HG03442 (cell line): Measurements from ENCODE around the gene DPF1.

Experiments
- ATAC-seq: cut with Tn5 transposase; IDR thresholded peaks from one replicate; pipeline ENCODE4 v1.9.1; 2021; ENCODE audit warnings: mild to moderate bottlenecking, moderate library complexity; ENCODE audit not compliant: unreplicated experiment

Gene DPF1

DNA sequence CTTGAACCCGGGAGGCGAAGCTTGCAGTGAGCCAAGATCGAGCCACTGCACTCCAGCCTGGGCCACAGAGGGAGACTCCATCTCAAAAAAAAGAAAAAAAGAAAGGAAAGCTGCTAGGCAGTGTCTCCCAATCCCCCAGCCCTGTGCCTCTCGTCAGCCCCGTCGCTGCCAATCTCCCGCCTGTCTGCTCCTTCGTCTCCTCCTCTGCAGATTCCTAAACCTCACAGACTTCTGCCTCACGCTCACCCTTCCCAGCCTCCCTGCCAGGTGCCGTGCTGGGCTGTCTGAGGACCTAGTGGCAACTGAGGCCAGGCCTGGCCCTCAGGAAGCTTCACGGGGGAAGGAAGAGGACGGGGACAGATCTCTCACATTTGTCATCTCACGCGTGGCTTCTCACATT lies 21.5 kb downstream of the DPF1 start:
- ATAC-seq = no peak

DNA sequence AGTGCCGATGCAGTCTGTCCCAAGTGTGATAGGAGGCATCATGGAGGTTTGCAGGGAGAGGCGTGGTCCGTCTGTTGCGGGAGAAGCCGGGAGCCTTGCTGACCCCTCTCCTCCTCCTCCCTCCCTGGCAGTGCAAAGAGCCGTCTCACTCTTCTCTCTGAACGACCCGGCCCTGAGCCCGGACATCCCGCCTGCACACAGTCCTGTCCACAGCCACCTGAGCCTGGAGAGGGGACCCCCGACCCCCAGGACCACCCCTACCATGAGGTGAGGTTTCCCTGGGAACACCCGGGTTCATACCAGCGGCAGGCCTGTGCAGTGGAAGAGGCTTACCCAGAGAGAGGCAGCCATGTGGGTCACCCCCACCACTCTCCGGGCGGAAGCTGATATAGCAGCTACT lies 22.3 kb downstream of the DPF1 start:
- no peak for ATAC-seq

DNA sequence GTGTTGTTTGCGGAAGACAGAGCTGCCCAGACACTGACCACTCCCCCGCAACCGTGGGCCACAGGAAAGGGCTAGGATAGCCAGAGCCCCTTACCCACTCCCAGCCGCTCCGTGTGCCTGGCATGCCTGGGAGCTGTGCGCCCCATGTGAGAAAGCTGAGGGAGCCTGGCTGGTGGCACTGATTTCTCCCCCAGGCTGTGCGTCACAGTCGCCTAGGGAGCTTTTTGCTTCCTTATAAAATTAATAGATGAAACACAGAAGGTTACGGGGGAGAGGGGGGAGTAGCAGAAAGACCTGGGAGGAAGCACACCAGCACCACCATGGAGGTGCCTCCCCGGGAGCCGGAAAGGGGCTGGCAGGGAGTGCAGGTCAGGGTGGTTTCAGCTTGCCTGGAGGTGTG lies 24.7 kb downstream of the DPF1 start:
- ATAC-seq = no peak

DNA sequence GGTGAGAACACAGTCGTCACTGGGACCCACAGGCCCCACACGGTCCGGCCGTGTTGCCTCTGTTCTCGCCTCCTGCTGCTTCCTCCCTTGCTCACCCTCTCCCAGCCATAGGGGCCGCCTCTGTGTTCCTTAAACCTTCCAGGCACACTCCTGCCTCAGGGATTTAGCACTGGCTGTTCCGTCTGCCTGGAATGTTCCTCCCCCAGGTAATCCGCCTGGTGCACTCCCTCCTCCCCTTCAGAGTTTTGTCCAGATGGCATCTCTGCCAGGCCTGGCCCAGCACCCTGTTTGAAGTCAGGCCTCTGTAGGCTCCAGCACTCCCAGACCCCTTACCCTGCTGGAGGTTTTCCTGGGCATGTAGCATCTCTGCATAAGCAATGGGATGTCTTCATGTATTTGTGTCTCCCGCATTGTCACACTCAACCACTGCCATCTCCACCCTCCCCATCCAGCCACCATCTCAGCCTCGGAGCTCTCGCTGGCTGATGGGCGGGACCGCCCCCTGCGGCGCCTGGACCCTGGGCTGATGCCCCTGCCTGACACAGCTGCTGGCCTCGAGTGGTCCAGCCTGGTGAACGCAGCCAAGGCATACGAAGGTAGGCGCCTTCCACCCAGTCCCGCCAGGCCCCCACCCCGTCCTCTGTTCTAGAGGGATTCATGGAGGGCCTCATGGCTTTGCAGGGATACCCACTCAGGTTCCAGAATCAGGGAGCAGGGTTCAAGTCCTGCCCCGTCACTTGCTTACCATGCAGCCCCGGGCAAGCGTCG lies 25.9 kb downstream of the DPF1 start:
- ATAC-seq = no peak

DNA sequence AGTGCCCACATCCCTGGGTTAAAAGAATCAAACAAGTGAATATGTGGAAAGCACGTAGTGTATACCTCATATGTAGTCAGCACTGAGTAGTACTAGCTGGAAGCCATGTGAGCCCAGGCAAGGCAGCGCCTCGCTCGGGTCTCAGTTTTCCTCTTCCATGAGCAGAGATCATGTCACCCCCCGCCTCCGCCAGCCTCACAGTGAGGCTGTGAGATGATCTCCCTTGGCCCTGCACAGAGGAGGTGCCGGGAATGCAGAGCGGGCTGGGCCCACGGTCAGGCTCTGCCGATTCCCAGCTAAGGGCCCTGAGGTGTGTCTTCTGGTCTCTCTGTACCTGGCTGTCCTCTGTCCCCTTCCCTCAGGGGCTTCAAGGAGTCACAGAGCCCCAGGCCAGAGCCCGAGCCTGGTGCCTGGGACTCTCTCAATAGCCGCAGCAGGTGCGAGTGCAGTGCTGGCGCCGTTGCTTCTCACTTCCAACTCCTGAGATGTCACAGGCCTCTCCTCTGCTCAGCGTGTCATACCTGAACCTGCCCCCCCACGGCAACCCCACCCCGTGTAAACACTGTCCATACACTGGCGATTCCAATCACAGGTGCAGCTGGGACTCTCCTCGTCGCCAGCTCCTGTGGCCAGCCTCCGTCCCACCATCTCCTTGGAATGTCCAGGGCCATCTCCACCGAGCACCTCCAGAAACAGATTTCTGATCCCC lies 26.9 kb downstream of the DPF1 start:
- ATAC-seq = no peak

DNA sequence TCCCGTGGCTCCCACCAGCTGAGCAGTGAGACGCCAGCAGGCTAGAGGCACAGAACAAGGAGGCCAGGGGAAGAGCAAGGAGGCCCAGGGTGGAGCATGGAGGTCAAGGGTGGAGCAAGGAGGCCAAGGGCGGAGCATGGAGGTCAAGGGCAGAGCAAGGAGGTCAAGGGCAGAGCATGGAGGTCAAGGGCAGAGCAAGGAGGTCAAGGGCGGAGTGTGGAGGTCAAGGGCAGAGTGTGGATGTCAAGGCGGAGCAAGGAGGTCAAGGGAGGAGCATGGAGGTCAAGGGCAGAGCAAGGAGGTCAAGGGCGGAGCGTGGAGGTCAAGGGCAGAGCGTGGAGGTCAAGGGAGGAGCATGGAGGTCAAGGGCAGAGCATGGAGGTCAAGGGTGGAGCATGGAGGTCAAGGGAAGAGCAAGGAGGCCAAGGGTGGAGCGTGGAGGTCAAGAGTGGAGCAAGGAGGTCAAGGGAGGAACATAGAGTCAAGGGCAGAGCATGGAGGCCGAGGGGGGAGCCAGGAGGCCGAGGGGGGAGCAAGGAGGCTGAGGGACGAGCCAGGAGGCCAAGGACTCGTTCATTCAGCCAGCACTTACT lies 27.7 kb downstream of the DPF1 start:
- no peak for ATAC-seq

DNA sequence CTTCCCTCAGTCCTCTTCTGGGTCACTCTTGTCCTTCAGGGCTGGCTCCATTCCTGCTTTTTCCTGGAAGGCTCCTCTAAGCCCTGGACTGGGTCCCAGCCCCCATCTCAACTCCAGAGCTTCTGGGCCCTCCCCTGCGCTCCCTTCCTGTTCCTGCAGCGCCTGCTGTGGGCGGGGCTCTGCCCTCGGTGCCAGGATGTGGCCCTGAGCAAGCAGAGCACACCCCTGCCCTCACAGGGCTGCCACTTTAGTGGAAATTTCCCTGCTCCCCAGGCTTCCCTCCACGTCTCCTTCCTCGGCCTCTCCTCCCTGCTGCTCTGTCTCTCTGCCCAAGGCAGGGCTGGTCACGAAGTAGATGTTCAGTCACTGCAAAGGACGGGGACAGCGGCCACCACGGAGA lies 28.8 kb downstream of the DPF1 start:
- ATAC-seq = no peak

DNA sequence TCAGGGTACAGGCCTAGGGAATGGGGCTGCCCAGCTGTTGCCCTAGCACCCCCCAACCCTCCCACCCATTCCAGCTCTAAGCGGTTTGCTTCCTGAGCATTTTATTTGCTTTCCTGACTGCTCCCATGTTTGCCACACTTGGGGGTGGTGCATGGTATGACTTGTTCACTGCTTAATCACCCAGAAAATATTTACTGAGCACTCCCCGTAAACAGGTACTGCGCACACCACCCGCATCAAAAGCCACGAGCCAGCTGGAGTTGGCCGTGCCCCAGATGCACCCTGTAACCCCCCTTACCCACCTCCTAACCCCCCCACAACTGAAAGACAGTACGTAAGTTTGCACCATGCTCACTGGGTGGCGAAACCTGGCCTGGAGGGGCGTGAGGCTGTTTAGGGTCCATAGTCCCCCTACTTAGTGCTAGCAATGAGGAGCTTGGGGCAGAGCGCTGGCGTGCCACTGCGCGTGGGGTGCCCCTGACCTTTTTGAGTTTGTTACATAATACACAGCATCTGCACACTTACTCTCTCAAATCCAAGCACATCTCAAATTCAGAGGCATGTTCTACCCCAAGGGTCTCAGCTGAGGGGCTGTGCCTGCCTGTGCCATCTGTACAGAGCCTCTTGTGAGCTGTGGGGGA lies 29.8 kb downstream of the DPF1 start:
- no peak for ATAC-seq

DNA sequence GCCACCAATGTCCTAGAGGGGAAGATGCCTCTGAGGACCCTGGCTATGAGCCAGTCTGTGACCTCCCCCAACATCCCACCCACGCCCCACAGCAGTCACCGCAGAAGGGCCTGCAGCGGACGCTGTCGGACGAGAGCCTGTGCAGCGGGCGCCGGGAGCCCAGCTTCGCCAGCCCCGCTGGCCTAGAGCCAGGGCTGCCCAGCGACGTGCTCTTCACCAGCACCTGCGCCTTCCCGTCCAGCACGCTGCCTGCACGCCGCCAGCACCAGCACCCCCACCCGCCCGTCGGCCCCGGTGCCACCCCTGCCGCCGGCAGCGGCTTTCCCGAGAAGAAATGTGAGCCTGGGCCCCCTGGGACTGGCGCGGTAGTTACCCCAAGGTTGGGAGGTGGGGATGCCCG lies 30.6 kb downstream of the DPF1 start:
- ATAC-seq = no peak

DNA sequence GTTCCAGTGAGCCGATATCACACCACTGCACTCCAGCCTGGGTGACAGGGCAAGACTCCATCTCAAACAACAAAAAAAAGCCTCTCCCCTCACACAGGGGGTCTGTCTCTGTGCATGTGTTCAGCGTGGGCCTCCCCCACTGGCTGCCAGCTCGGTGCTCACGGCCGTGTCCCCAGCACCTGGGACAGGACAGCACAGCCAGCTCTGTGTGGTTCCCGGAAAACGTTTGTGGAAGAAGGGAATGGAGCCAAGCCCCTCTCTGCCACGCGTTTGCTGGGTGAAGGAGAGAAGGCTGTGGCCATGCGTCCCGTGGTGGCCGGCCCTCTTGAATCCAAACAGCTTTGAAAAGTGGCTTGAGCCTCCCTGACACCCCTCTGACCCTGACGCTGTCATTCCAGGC lies 32.3 kb downstream of the DPF1 start:
- no peak for ATAC-seq

DNA sequence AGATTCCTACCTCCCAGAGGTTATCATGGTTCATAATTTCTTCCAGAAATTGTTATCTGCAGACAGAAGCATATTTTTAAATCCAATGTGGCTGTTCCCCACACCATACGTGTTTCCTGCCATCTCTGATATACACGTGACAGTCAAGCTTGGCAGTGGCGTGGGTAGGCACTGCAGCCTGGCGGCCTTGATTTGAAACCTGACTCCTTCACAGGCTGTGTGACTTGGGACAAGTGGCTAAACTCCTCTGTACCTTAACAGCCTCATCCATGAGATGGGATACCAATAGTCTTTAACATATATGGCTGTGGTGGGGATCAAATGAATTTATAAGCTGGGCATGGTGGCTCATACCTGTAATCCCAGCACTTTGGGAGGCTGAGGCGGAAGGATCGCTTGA lies 33.2 kb downstream of the DPF1 start:
- ATAC-seq = no peak

DNA sequence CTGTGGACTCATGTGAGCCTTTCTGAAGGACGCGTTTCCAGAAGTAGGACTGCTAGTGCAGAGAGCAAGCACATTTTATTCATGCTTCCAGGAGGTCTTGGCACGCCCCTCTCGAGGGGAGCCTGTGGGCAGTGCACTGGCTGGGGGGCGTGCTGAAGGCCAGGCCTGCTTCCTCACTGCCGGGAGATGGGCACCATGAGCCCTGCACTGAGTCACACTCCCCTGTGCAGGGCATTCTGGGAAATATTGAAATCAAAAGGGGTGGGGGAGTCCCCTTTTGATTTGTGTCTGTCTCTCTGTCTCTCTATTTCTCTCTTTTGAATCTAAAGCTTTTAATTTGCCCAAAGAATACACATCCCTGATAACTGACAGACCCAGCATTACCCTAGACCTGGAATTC lies 34.0 kb downstream of the DPF1 start:
- no peak for ATAC-seq

DNA sequence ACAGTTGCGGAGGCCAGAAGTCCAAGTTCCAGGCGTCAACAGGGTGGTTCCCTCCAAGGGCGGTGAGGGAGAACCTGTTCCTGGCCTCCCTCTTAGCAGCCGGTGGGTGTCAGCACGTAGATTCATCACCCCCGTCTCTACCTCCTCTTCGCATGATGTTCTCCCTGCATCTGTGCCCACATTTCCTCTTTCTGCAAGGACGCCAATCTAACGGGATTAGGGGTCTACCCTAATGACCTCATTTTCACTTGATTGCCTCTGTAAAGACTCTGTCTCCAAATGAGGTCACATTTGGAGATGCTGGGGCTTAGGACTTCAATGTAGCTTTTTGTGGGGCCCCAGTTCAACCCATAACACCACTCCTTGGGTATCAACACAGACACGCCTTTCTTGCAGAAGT lies 38.5 kb downstream of the DPF1 start:
- ATAC-seq = no peak

DNA sequence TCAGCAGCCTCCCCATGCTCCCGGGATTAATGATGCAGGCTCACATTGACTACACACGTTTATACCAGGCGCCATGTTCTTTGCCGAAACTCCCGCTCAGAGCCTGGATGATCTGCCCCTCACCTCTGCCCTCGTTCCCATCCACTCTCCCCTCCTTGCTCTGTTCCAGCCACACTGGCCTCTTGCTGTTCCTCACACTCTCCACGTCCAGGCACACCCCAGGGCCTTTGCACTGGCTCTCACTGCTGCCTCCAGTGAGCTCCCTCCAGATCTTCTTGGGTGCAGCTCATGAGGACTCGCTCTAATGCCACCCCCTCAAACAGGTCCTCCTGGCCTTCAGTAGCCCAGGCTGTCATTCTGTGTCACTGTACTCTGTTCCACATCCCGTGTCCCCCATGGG lies 39.2 kb downstream of the DPF1 start:
- no peak for ATAC-seq

DNA sequence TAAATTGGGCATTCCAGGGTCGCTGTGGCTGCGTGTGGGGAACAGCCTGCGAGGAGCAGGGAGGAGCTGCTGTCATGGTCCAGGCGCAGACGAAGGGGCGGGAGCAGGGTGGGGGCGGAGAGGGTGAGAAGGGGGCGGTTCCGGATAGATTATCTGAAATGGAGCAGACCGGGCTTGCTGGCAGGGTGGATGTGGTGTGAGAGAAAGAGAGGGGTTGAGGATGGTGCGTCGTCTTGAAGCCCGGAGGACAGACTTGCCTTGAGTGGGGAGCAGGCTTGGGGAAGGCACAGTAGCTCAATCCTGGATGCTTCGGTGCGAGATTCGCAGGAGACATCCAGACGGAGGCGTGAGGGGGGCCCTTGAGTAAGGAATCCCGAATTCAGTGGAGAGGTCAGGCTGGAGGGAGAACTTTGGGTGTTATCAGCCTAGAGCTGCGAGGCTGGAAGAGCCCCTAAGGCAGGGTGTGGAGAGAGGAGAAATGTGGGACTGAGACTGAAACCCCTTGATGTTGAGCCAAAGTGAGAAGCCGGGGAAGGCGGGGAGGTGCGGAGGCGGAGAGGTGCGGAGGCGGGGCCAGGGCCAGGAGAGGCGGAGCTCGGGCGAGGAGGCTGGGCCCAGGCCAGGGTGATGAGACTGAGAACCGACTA lies 40.6 kb downstream of the DPF1 start:
- ATAC-seq = no peak

DNA sequence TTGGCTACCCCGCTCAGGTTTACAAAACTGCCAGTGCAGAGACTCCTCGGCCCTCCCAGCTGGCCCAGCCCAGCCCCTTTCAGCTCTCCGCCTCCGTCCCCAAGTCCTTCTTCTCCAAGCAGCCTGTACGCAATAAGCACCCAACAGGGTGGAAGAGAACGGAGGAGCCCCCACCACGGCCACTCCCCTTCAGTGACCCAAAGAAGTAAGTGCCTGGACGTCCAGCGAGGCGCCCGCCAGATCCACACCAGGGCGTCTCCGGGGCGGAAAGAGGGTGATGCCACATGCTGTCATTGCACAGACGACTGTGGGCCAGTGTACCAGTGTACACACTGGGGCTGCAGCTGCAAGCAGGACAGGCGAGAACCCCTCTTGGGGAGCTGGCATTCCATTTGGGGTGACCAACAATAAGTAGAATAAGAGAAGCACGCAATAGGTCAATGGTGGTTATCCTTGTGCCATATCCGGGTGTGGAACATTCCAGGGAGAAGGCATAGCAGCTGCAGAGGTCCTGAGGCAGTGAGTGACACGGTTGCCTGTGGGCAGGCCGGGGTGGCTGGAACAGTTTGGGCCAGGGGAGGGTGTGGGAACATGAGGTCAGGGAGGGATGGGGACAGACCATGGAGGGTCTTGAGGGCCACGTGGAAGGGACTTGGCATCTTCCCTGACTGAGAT lies 41.3 kb downstream of the DPF1 start:
- ATAC-seq = no peak

DNA sequence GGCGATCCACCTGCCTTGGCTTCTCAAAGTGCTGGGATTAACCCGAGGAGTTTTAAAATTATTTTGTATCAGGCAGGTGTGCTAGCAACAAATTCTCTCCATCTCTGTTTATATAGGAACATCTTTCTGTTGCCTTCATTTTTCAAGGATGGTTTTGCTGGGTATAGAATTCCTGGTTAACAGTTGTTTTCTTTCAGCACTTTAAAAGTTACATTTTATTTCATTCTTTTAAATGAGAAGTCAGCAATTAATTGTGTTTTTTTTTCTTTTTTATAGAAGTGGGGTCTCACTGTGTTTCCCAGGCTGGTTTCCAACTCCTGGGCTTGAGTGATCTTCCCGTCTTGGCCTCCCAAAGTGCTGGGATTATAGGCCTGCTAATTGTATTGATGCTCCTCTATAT lies 44.0 kb downstream of the DPF1 start:
- ATAC-seq = no peak

DNA sequence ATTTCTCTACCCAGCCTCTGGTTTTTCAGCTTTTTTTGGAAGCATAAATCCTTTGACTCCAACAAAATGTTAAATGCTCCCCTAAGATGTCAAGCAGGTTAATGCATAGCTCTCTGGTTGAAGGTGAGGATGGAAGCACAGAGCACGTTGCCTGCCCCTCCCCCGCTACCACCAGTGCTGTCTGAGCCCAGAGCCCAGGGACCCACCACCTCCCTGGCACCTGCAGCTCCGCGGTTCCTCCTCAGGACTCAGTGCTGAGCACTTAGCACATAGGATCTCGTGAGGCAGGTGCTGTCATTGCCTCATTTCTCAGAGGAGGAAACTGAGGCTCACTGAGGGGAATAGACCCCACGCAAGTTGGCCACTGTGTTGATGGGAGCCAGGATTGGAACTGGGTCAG lies 48.6 kb downstream of the DPF1 start:
- ATAC-seq = no peak

DNA sequence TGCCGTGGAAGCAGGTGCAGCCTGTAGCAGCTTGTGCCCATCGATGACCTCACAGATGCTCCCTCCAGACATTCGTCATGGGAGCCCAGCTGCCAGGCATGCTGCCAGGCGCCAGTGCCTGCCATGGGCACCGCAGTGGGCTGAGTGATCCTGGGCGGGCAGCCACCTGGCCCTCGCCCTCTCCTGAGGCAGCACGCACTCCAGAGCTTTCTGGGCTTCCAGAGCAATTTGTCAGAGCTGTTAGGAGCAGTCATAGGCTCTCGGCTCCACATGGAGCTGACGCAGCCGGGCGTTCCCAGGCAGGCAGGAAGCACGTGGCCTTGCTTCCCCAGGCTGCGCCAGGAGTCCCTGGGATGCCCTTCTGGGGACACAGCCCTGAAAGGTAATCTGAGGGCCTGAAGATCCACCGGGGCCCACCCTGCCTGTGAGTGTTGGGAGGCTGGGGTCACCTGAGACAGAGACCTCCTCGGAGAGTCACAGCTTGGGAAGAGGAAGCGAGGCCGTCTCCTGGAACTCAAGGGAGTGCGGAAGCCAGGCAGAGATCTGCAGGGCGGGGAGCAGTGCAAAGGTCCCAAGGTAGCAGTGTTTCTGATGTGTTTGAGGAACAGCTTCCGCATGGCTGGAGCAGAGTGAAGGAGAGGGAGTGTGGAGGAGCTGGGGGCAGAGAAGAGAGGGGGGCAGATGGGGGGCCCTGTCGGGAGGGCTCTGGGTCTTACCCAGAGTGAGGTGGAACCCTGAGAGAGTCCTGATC lies 50.6 kb downstream of the DPF1 start:
- no peak for ATAC-seq

DNA sequence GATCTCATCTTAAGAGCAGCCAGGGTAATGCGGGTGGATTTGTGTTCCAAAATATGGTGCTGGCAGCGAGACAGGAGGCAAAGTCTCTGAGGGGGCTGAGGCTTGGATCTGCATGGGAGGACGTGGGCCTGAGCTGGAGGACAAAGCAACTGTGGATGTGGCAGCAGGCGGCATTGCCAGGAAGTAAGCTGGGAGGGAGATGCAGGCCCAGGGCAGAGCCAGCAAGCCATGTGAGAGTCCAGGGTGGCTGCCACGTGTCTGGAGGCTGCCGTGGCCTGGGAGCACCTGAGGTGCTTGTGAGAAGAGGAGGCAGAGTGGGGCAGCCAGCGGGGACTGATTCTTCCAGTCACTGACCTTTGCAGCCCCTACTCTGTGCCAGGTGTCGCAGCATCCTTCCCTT lies 52.0 kb downstream of the DPF1 start:
- no peak for ATAC-seq
